A549 (cell line): ENCODE measurements around the gene IGF1R. TPM values are rescaled to one million over a fixed set of nuclear protein-coding genes. Genes with fewer than 3 reads are reported as not detected.

Experiments
- ATAC-seq, 2 experiments: fragments of 200-7000 bp in 1 of 2; fragments of >200 bp in 1 of 2; cut with Nextera tagmentation in 1 of 2; cut with Tn5 transposase in 1 of 2; 3 replicates each; pipeline versions ENCODE4 v1.8.0 to v1.9.1; 2018 to 2020; ENCODE audit warnings: mild to moderate bottlenecking in 1 of 2, moderate library complexity in 1 of 2
- CTCF ChIA-PET: fragments of 300-600 bp; sonication (Branson Sonifier 250); formaldehyde crosslinking; extraction: SDS; loops from one replicate; lab custom pipeline; 2021; ENCODE audit warnings: antibody characterized with exemption, inconsistent platforms; lab: Yijun Ruan, JAX
- POLR2A ChIA-PET: fragments of 350-600 bp; formaldehyde crosslinking; extraction: SDS; loops from one replicate; lab custom pipeline; 2021; ENCODE audit warnings: antibody characterized with exemption, inconsistent platforms; lab: Yijun Ruan, JAX
- DNase-seq, 2 experiments: peaks; one replicate each; pipeline versions ENCODE4 v3.0.0 to v3.0.0-alpha.2; 2011 to 2016; ENCODE audit warnings: low read depth in 1 of 2, low spot score in 1 of 2
- FAIRE-seq: peaks from 2 replicates; lab custom pipeline; 2011; peaks lifted over from hg19 to GRCh38; lab: Jason Lieb, UNC
- H3K27ac ChIP-seq, 2 experiments: fragments of >200 bp; sonication (Bioruptor Twin); formaldehyde crosslinking; 3 replicates each; pipeline ENCODE4 v1.5.1; 2016 to 2017
- H3K4me1 ChIP-seq: fragments of >200 bp; sonication (Bioruptor Twin); formaldehyde crosslinking; 3 replicates; pipeline ENCODE4 v1.6.1; 2016
- H3K4me2 ChIP-seq: fragments of >200 bp; sonication (Bioruptor Twin); formaldehyde crosslinking; 3 replicates; pipeline ENCODE4 v1.6.1; 2016
- H3K4me3 ChIP-seq: fragments of >200 bp; sonication (Bioruptor Twin); formaldehyde crosslinking; 3 replicates; pipeline ENCODE4 v1.5.1; 2016
- H3K9me3 ChIP-seq: fragments of >200 bp; sonication (Bioruptor Twin); formaldehyde crosslinking; 3 replicates; pipeline ENCODE4 v1.6.1; 2016
- BHLHE40 ChIP-seq: IDR thresholded peaks from 2 replicates; pipeline ENCODE4 v1.6.1; 2012; ENCODE audit warnings: low read depth, low read length, inconsistent platforms
- CHD2 ChIP-seq: fragments of 150-350 bp; IDR thresholded peaks from 2 replicates; pipeline ENCODE4 v1.6.1; 2014; ENCODE audit warnings: low read length; ENCODE audit not compliant: partially characterized antibody
- E2F6 ChIP-seq: IDR thresholded peaks from 2 replicates; pipeline ENCODE4 v1.6.1; 2012; ENCODE audit warnings: low read depth, borderline replicate concordance
- EP300 ChIP-seq, 2 experiments: fragments of >200 bp; sonication (Bioruptor Twin); formaldehyde crosslinking; IDR thresholded peaks; 2 replicates in 1 of 2; 3 replicates in 1 of 2; pipeline ENCODE4 v1.6.1; 2016 to 2017
- FOSB ChIP-seq: fragments of 250-450 bp; sonication (Bioruptor Pico); IDR thresholded peaks from 2 replicates; pipeline ENCODE4 v1.5.0; 2020; ENCODE audit warnings: mild to moderate bottlenecking, moderate library complexity
- HOXA7 ChIP-seq: fragments of 250-450 bp; sonication (Bioruptor Pico); IDR thresholded peaks from 2 replicates; pipeline ENCODE4 v1.5.0; 2020; ENCODE audit warnings: mild to moderate bottlenecking, moderate library complexity
- JUN ChIP-seq, 2 experiments: fragments of >200 bp; sonication (Bioruptor Twin); formaldehyde crosslinking; IDR thresholded peaks; 2 replicates in 1 of 2; 3 replicates in 1 of 2; pipeline ENCODE4 v1.6.1; 2016 to 2017
- JUNB ChIP-seq: fragments of >200 bp; sonication (Bioruptor Twin); formaldehyde crosslinking; IDR thresholded peaks from 2 replicates; pipeline ENCODE4 v1.6.1; 2016
- KDM1A ChIP-seq: fragments of 200-600 bp; sonication (generic); IDR thresholded peaks from 2 replicates; pipeline ENCODE4 v1.6.1; 2016; ENCODE audit warnings: low read depth, mild to moderate bottlenecking
- MAX ChIP-seq: IDR thresholded peaks from 2 replicates; pipeline ENCODE4 v1.6.1; 2012
- NFE2L2 ChIP-seq: fragments of 150-350 bp; conservative IDR thresholded peaks from 2 replicates; pipeline ENCODE4 v1.6.1; 2014; ENCODE audit warnings: low read length
- POLR2A ChIP-seq: IDR thresholded peaks from 2 replicates; pipeline ENCODE4 v1.6.1; 2012; ENCODE audit warnings: mild to moderate bottlenecking, low read length
- RAD21 ChIP-seq, 2 experiments: fragments of >200 bp in 1 of 2; sonication (Bioruptor Twin) in 1 of 2; formaldehyde crosslinking in 1 of 2; IDR thresholded peaks in 1 of 2; conservative IDR thresholded peaks in 1 of 2; 2 replicates in 1 of 2; 3 replicates in 1 of 2; pipeline ENCODE4 v1.6.1; 2012 to 2018; ENCODE audit warnings: inconsistent platforms in 1 of 2
- RNF2 ChIP-seq: fragments of 200-600 bp; sonication (generic); IDR thresholded peaks from 2 replicates; pipeline ENCODE4 v1.6.1; 2016; ENCODE audit warnings: low read depth, mild to moderate bottlenecking, antibody characterized with exemption, moderate library complexity, borderline replicate concordance
- TFCP2L1 ChIP-seq: fragments of 250-450 bp; sonication (Bioruptor Pico); IDR thresholded peaks from 2 replicates; pipeline ENCODE4 v1.5.0; 2021; ENCODE audit warnings: mild to moderate bottlenecking
- TP53 ChIP-seq: fragments of 250-450 bp; sonication (Bioruptor Pico); IDR thresholded peaks from 2 replicates; pipeline ENCODE4 v1.5.0; 2021; ENCODE audit warnings: mild to moderate bottlenecking, moderate library complexity
- ZC3H11A ChIP-seq: fragments of 450-650 bp; IDR thresholded peaks from 2 replicates; pipeline ENCODE4 v1.6.1; 2014; ENCODE audit warnings: antibody characterized with exemption, mild to moderate bottlenecking
- ZFP36 ChIP-seq: fragments of 450-650 bp; IDR thresholded peaks from 2 replicates; pipeline ENCODE4 v1.6.1; 2014; ENCODE audit warnings: borderline replicate concordance; ENCODE audit not compliant: partially characterized antibody
- ZNF302 ChIP-seq: fragments of 250-450 bp; sonication (Bioruptor Pico); IDR thresholded peaks from 2 replicates; pipeline ENCODE4 v1.9.0; 2021; ENCODE audit warnings: inconsistent platforms, mild to moderate bottlenecking, moderate library complexity
- WGBS: methylation state at CpG from one replicate; pipeline ENCODE4 v1.1.6; 2017; ENCODE audit errors: missing lambda C conversion rate; 5-methylcytosine and 5-hydroxymethylcytosine counted together
- polyA plus RNA-seq, 4 experiments: library from polyadenylated mRNA; depleted of rRNA in 3 of 4; stranded (reverse); fragments of >200 nt; fragmentation: RNase III in 1 of 4; extraction: RNeasy Plus Mini Kit Qiagen cat#74134 plus additional on column Dnase treatment in 1 of 4; gene quantifications; 2 replicates in 3 of 4; 3 replicates in 1 of 4; pipeline ENCODE4 v1.2.3, GENCODE V29; 2011 to 2017
- TF ChIP-seq, protein P1 (sequence below): fragments of 450-650 bp; IDR thresholded peaks from 2 replicates; pipeline ENCODE4 v1.6.1; 2014; ENCODE audit warnings: antibody characterized with exemption
- TF ChIP-seq, protein P2 (sequence below): fragments of >200 bp; sonication (Bioruptor Twin); formaldehyde crosslinking; IDR thresholded peaks from 3 replicates; pipeline ENCODE4 v1.5.1; 2016

Gene IGF1R
- polyA plus RNA-seq, 2 of the 4 experiments (the other 2 are of a cell fraction), result 42.6 to 69.5 TPM

DNA sequence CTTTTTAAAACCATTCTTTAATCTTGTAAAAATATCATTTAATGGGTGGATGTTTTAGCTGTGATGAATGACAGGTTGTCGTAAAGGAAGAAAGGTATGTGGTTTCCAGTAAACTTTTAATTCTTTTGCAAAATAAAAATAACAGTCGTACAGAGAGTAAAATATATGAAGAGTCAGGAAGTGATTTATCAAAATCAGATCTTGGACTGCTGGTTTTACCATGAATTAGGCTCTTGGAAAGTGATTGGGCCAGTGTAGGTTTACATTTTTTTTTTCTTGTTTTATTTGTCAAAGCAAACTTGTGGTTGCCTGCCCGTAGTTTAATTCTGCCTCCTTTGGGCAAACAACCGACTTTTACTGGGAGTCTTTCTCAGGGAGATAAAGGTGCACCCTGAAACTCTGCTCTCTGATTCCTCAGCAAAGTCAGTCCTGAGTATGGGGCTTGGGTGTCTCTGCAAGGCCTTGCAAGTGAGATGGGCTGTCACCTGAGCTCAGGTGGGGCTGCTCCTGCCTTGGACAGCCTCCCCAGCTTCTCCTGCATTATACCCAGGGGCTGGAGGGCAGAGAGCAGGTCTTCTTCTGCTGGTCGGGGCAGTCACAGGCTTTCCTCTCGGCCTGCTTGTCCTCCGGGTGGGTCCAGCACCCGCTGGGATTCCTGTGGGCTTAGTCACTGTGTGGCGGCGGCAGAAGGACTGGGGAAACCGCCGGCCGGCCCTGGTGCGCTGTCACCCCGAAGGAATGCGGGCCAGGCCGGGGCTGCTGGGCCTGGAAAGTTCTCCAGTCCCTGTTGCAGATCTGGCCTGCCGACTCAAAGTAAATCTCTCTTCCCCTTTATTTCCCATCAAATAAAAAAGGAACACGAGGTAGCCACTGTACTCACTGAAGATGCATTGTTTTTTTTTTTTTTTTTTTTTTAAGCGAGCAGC is 79.0 kb downstream of the IGF1R start (continued):
- 0 out of 5 replicates have a peak, but pooled peaks of 1 of the 2 experiments have one; percentile 11 for TF ChIP-seq RAD21 (conservative IDR thresholded peaks at IDR 0.05 in 1 of 2, IDR thresholded peaks at IDR 0.05 in 1 of 2)

DNA sequence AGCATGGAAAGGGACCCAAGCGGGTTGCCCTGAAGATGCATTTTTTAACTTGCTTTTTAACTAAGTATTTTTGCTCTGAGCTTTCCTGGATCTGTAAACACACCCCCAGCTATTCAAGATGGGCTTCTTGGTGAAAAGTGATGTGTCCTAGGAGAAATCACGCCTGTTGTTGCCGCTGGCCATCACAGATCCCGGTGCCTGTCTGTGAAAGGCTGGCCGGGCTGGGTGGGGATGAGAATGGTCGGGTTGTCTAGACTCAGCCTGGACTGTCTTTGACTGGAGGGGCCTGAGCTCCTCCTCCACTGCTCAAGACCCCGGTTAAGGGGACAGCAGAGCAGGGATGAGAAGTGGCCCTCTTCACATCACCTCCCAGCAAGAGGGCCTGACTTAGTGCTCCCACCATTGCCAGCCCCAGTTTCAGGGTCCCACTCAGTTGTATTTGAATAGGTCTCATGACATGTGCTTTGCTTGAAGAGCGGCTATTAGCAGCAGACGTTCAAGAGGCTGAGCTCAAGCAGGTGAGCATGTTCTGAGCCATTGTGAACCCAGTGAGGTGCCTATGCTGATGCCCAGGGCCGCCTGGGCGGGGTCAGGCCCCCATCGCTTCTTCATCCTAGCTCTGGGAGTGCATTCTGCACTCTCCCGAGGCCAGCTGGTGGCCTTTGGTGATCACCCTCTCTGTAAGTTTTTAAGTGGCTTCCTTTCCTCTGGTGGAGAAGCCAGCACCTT is 79.9 kb downstream of the IGF1R start:
- 62% methylated on average over 13 of the region's 13 CpGs for WGBS
- peak; percentile 6 to 22; a peak in 3 of 6 replicates for ATAC-seq
- peaks cover 92% of the 10 kb centered on the region for H3K4me1 ChIP-seq
- no peak for TF ChIP-seq TFCP2L1 (CRISPR knock-in tag)
- TF ChIP-seq JUN (IDR thresholded peaks at IDR 0.05), result peak in 1 of 2 experiments; percentile 22; a peak in 1 of 5 replicates
- TF ChIP-seq ZNF302 (CRISPR knock-in tag), result no peak
- TF ChIP-seq, all 56 proteins: peak for 1
- Histone ChIP-seq H3K4me3 (no peak overlapping the region), H3K9me3 (no peaks in the 10 kb centered on the region), H3K27ac (peak overlapping the region; percentile 87 to 92), H3K4me2 (peak overlapping the region; percentile 91)
- FAIRE-seq (no peak), DNase-seq (peak in 1 of 2 experiments; percentile 22)
- CTCF ChIA-PET, result interaction anchor here (0.8 to 3.0 kb wide), 13 partner anchors 9 to 349 kb away, joined by 3 to 16 read pairs (median 3); no protein-coding TSS in a partner anchor
- POLR2A ChIA-PET, result interaction anchor here (1.3 kb wide), 1 partner anchor 26 kb away, joined by 3 read pairs; no protein-coding TSS in a partner anchor

- H3K4me2 ChIP-seq, result peak overlapping the region; percentile 91
- POLR2A ChIA-PET, result interaction anchor here (1.3 kb wide), 1 partner anchor 25 kb away, joined by 3 read pairs; no protein-coding TSS in a partner anchor
Measured at GRCh38 chr15:98728811-98729160, 80.4 kb downstream of the IGF1R start.

More at GRCh38 chr15:98728811-98729160, 80.4 kb downstream of the IGF1R start:
- CTCF ChIA-PET, result interaction anchor here (0.9 to 3.0 kb wide), 9 partner anchors 9 to 122 kb away, joined by 3 to 16 read pairs (median 4); no protein-coding TSS in a partner anchor
- Histone ChIP-seq H3K4me3 (no peak overlapping the region), H3K9me3 (no peaks in the 10 kb centered on the region), H3K4me1 (peaks cover 92% of the 10 kb centered on the region), H3K27ac (peak overlapping the region; percentile 87 to 92)
- DNase-seq (no peak), ATAC-seq (no peak), FAIRE-seq (no peak)
- 30% methylated on average over 2 of the region's 2 CpGs for WGBS
- TF ChIP-seq EP300 (IDR thresholded peaks at IDR 0.05) (no peak), HOXA7 (CRISPR knock-in tag) (no peak), ZFP36 (no peak), KDM1A (no peak), BHLHE40 (no peak), ZC3H11A (no peak), RAD21 (conservative IDR thresholded peaks at IDR 0.05 in 1 of 2, IDR thresholded peaks at IDR 0.05 in 1 of 2) (no peak), CHD2 (no peak), MAX (no peak), JUNB (no peak), TP53 (CRISPR knock-in tag) (no peak), ZNF302 (CRISPR knock-in tag) (no peak), POLR2A (no peak), FOSB (CRISPR knock-in tag) (no peak), E2F6 (no peak), JUN (IDR thresholded peaks at IDR 0.05) (no peak), RNF2 (no peak), NFE2L2 (no peak)
- TF ChIP-seq, protein P1, sequence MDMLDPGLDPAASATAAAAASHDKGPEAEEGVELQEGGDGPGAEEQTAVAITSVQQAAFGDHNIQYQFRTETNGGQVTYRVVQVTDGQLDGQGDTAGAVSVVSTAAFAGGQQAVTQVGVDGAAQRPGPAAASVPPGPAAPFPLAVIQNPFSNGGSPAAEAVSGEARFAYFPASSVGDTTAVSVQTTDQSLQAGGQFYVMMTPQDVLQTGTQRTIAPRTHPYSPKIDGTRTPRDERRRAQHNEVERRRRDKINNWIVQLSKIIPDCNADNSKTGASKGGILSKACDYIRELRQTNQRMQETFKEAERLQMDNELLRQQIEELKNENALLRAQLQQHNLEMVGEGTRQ, result no peak
- TF ChIP-seq, protein P2, sequence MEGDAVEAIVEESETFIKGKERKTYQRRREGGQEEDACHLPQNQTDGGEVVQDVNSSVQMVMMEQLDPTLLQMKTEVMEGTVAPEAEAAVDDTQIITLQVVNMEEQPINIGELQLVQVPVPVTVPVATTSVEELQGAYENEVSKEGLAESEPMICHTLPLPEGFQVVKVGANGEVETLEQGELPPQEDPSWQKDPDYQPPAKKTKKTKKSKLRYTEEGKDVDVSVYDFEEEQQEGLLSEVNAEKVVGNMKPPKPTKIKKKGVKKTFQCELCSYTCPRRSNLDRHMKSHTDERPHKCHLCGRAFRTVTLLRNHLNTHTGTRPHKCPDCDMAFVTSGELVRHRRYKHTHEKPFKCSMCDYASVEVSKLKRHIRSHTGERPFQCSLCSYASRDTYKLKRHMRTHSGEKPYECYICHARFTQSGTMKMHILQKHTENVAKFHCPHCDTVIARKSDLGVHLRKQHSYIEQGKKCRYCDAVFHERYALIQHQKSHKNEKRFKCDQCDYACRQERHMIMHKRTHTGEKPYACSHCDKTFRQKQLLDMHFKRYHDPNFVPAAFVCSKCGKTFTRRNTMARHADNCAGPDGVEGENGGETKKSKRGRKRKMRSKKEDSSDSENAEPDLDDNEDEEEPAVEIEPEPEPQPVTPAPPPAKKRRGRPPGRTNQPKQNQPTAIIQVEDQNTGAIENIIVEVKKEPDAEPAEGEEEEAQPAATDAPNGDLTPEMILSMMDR, result no peak
